ENCODE data around the gene ITGA2. TPM values are rescaled to one million over a fixed set of nuclear protein-coding genes. Genes with fewer than 3 reads are reported as not detected.

ITGA2 gene
- total and polyA plus RNA-seq, 2 of the 8 experiments (the other 6 are each of a cell fraction or from before 2014, with no cell fraction given), result 1.4 to 7.7 TPM

GRCh38 chr5:53041740-53042139, 52.6 kb downstream of the ITGA2 start:
- Histone ChIP-seq H3K14ac (ENCODE audit: insufficient read length) (no peak overlapping the region), H3K4me3 (ENCODE audit: extremely low read depth in 1 of 4, insufficient read depth in 2 of 4, low read depth in 3 of 4, low read length in 4 of 4) (no peak overlapping the region), H2BK20ac (ENCODE audit: low read length) (no peak overlapping the region), H3K18ac (ENCODE audit: extremely low read depth, low read length) (no peak overlapping the region), H2AFZ (ENCODE audit: low read length) (no peak overlapping the region), H2AK5ac (ENCODE audit: low read depth, low read length) (no peak overlapping the region), H2BK12ac (ENCODE audit: low read depth, low read length) (no peak overlapping the region), H4K8ac (ENCODE audit: extremely low read depth, insufficient read depth, low read length) (no peak overlapping the region), H3K79me2 (ENCODE audit: control insufficient read depth in 1 of 2, insufficient read depth in 2 of 2, low read length in 2 of 2) (no peaks in the 10 kb centered on the region), H3K23ac (ENCODE audit: insufficient read length) (no peak overlapping the region), H3K9ac (replicated peaks in 1 of 4; ENCODE audit: extremely low read depth in 1 of 4, low read depth in 3 of 4, low read length in 3 of 4) (no peak overlapping the region), H3K36me3 (ENCODE audit: control insufficient read depth in 2 of 4, insufficient read depth in 4 of 4, low read length in 3 of 4) (no peaks in the 10 kb centered on the region), H4K91ac (replicated peaks; ENCODE audit: insufficient read length, low read length) (no peak overlapping the region), H2BK120ac (replicated peaks; ENCODE audit: low read depth, low read length) (no peak overlapping the region), H3K23me2 (ENCODE audit: low read depth, low read length) (no peaks in the 10 kb centered on the region), H3K27ac (ENCODE audit: low read depth, low read length) (no peak overlapping the region), H3K27me3 (replicated peaks in 1 of 4; ENCODE audit: control insufficient read depth in 3 of 4, extremely low read depth in 1 of 4, insufficient read depth in 3 of 4, low read length in 3 of 4) (no peaks in the 10 kb centered on the region), H3K4me1 (replicated peaks in 1 of 4; ENCODE audit: control insufficient read depth in 3 of 4, insufficient read depth in 4 of 4, low read length in 3 of 4) (no peaks in the 10 kb centered on the region), H3K4me2 (ENCODE audit: insufficient read depth in 1 of 2, low read depth in 2 of 2, low read length in 2 of 2) (no peak overlapping the region), H2BK15ac (ENCODE audit: low read length) (no peak overlapping the region), H3K9me3 (ENCODE audit: insufficient read depth in 2 of 2, low read depth in 1 of 2, low read length in 1 of 2) (no peaks in the 10 kb centered on the region), H4K5ac (ENCODE audit: insufficient read length, low read depth, low read length) (no peak overlapping the region), H3K56ac (replicated peaks; ENCODE audit: insufficient read length, low read depth, low read length) (no peak overlapping the region), H3K4ac (replicated peaks; ENCODE audit: insufficient read length, low read depth, low read length) (no peak overlapping the region), H3K79me1 (ENCODE audit: low read depth, low read length) (no peaks in the 10 kb centered on the region), H4K20me1 (replicated peaks in 1 of 2; ENCODE audit: control insufficient read depth in 1 of 2, insufficient read depth in 2 of 2, low read length in 2 of 2) (no peaks in the 10 kb centered on the region), H2BK5ac (ENCODE audit: low read depth, low read length) (no peak overlapping the region)
- CTCF ChIA-PET (ENCODE audit: partially characterized antibody), result interaction anchor here (1.1 kb wide), 1 partner anchor 13 kb away, joined by 5 read pairs; no protein-coding TSS in a partner anchor
- no peak for FAIRE-seq
- no peak for DNase-seq (ENCODE audit: low read depth in 1 of 2, low spot score in 2 of 2)
- no peak for TF ChIP-seq JUND (IDR thresholded peaks at IDR 0.05; ENCODE audit: low read length)
- TF ChIP-seq KDM5A (IDR thresholded peaks at IDR 0.05; ENCODE audit: low read length), result no peak
- no peak for TF ChIP-seq TCF12 (IDR thresholded peaks at IDR 0.05; ENCODE audit: low read depth, low read length)
- TF ChIP-seq RBBP5 (IDR thresholded peaks at IDR 0.05; ENCODE audit: borderline replicate concordance, low read depth, low read length), result no peak
- no peak for TF ChIP-seq YY1 (IDR thresholded peaks at IDR 0.05; ENCODE audit: low read depth, low read length)
- no peak for TF ChIP-seq TBP (IDR thresholded peaks at IDR 0.05; ENCODE audit: low read depth, low read length)
- TF ChIP-seq BRCA1 (IDR thresholded peaks at IDR 0.05; ENCODE audit: low read depth, low read length), result no peak
- no peak for TF ChIP-seq POLR2AphosphoS5 (IDR thresholded peaks at IDR 0.05; ENCODE audit: low read depth, low read length)
- TF ChIP-seq SIRT6 (IDR thresholded peaks at IDR 0.05; ENCODE audit: low read length), result no peak
- POLR2A ChIA-PET (ENCODE audit: partially characterized antibody), result no interaction called here
- WGBS, 2 experiments (ENCODE audit: extremely low coverage in 1 of 2, insufficient coverage in 1 of 2, insufficient read length in 1 of 2, insufficient replicate concordance in 2 of 2, low coverage in 1 of 2, low lambda C conversion rate in 2 of 2, missing lambda C conversion rate in 1 of 2), result 87% methylated on average over 1 of the region's 1 CpG; no CpG with 5 or more reads in 1 of the 2 experiments

Data from H1 (cell line).